Activated T-helper 2 cell treated with anti-CD3 and anti-CD28 coated beads, Interferon-gamma antibody, Interleukin-2, Interleukin-4, amounts not matched to agents 10 μg/mL and 5 μg/mL and 100 μg/mL, durations not matched to agents 14 hours and 24 hours and 36 hours (primary cell): ENCODE measurements around the gene NUDT19. TPM values are rescaled to one million over a fixed set of nuclear protein-coding genes. Genes with fewer than 3 reads are reported as not detected.

Experiments used
- DNase-seq: peaks from one replicate; pipeline ENCODE4 v3.0.0; 2021; ENCODE audit warnings: low spot score
- H3K27ac Mint-ChIP-seq: one replicate; pipeline ENCODE4 v1.8.0; 2021; ENCODE audit warnings: mixed read lengths
- H3K27me3 Mint-ChIP-seq: one replicate; pipeline ENCODE4 v1.8.0; 2021; ENCODE audit warnings: low read depth, mixed read lengths
- H3K36me3 Mint-ChIP-seq: one replicate; pipeline ENCODE4 v1.8.0; 2021; ENCODE audit warnings: low read depth, mixed read lengths
- H3K4me1 Mint-ChIP-seq: one replicate; pipeline ENCODE4 v1.8.0; 2021; ENCODE audit warnings: low read depth, mixed read lengths
- H3K4me3 Mint-ChIP-seq: one replicate; pipeline ENCODE4 v1.8.0; 2021; ENCODE audit warnings: low read depth, mild to moderate bottlenecking, moderate library complexity, mixed read lengths
- H3K9me3 Mint-ChIP-seq: one replicate; pipeline ENCODE4 v1.8.0; 2021; ENCODE audit warnings: mixed read lengths
- intact Hi-C: fragments of 100-400 bp; cut with micrococcal nuclease; formaldehyde crosslinking; loops from one replicate; pipeline ENCODE4 v1.15.1; 2023
- total RNA-seq: library from RNA; stranded (reverse); gene quantifications from 2 replicates; pipeline ENCODE4 v1.2.3, GENCODE V29; 2022

NUDT19 gene
- total RNA-seq, 1 donor from 2014 or later: 25.6 TPM

DNA sequence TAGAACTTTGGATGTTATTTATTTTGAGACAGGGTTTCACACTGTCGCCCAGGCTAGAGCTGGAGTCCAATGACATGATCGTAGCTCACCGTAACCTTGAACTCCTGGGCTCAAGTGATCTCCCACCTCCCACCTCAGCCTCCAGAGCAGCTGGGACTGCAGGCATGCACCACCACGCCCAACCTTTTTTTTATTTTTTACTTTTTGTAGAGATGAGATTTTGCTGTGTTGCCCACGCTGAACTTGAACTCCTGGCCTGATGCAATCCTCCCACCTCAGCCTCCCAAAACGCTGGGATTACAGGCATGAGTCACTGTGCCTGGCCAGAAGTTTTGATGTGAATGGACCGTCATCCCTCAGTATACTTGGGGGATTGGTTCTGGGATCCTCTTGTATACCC lies 30.3 kb upstream of the NUDT19 start:
- Mint-ChIP-seq H3K27ac (no peak overlapping the region), H3K36me3 (peaks cover 15% of the 10 kb centered on the region), H3K9me3 (no peaks in the 10 kb centered on the region), H3K4me1 (peaks cover 1% of the 10 kb centered on the region), H3K27me3 (no peaks in the 10 kb centered on the region), H3K4me3 (no peak overlapping the region)
- DNase-seq: no peak
- intact Hi-C loops: no loop called here

DNA sequence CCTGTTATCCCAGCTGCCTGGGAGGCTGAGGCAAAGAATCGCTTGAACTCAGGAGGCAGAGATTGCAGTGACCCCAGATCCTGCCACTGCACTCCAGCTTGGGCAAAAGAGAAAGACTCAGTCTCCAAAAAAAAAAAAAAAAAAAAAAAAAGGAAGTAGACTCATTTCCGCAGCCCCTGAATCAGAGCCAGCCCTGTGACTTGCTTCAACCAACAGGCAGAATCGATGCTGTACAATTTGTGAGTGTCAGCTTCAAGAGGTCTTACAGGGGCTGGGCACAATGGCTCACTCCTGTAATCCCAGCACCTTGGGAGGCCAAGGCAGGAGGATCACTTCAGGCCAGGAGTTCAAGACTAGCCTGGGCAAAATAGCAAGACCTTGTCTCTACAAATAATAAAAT lies 29.4 kb upstream of the NUDT19 start:
- no peaks in the 10 kb centered on the region for H3K9me3 Mint-ChIP-seq
- intact Hi-C loops: no loop called here
- H3K4me1 Mint-ChIP-seq: peaks cover 1% of the 10 kb centered on the region
- H3K4me3 Mint-ChIP-seq: no peak overlapping the region
- no peak for DNase-seq
- no peaks in the 10 kb centered on the region for H3K27me3 Mint-ChIP-seq
- H3K27ac Mint-ChIP-seq: no peak overlapping the region
- H3K36me3 Mint-ChIP-seq: peaks cover 13% of the 10 kb centered on the region

DNA sequence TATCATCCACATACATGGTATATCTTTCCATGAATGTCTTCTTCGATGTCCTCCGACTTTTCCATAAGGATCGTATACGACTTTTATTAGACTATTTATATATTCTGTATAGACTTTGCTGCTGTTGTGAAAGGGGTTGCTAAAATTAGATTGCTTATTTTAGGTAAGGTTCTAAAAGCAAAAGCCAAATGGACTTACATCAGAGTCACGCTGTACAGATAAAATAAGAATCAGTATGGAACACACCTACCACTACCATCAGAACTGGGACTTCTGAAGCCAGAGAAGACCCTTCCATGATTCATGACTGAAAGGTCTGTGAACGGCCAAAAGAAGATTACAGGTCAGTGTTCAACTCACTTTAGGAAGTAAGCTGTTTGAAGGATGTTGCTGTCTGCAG lies 25.5 kb upstream of the NUDT19 start:
- H3K36me3 Mint-ChIP-seq: peaks cover 6% of the 10 kb centered on the region
- H3K27ac Mint-ChIP-seq: no peak overlapping the region
- intact Hi-C loops: no loop called here
- no peaks in the 10 kb centered on the region for H3K9me3 Mint-ChIP-seq
- H3K4me3 Mint-ChIP-seq: no peak overlapping the region
- no peak for DNase-seq
- H3K4me1 Mint-ChIP-seq: peaks cover 10% of the 10 kb centered on the region
- H3K27me3 Mint-ChIP-seq: no peaks in the 10 kb centered on the region

DNA sequence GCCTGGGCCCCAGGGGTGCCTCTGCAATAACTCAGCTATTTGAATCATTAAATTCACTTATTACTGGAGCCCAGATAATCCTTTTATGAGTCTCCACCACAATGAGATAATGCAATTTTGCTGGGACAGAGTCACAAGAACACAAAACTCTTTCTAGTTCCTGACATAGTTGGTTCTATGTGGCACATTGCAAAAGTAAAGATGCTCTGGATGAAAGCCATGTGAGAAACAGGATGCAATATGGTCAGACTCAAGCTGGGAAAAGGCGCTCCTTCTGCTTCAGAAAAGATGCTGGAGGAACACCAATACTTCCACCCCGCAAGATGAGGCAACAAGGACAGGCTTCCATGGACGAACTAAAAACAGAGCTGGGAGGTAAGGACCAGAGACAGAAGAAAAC lies 22.3 kb upstream of the NUDT19 start:
- DNase-seq: no peak
- intact Hi-C loops: no loop called here
- no peaks in the 10 kb centered on the region for H3K9me3 Mint-ChIP-seq
- no peak overlapping the region for H3K27ac Mint-ChIP-seq
- peaks cover 28% of the 10 kb centered on the region for H3K4me1 Mint-ChIP-seq
- H3K4me3 Mint-ChIP-seq: no peak overlapping the region
- no peaks in the 10 kb centered on the region for H3K27me3 Mint-ChIP-seq
- H3K36me3 Mint-ChIP-seq: peaks cover 10% of the 10 kb centered on the region

DNA sequence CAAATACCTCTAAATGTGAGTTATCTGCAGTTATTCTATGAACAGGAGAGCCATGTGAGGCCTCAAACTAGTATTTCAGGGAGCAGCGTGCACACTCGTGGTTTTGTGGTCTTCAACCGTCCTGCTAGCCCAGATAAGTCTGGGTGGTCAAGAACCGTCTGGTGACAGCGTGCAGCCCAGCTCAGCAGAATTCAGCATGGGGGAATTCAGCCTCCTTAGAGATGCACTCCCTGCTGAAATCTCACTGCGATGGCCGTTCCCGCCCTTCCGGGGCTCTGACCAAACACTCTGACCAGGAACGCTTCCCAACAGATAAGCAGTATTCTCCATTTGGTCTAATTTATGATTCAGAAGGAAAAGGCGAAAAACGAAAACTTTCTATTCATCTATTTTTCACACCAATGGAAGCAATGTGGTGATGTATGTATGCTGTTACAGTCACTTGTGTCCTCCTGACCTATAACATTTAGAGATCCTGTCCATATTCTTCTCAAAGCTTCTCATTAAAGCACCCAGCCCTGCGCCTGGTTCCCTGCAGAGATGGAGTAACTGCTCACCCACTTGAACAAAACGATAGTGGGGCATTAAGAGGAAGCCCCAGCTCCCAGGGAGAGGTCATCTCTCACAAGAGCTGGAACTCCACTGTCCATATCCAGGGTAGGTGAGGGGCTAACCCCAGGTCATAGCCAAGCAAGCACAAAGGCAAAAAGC lies 19.6 kb upstream of the NUDT19 start:
- Mint-ChIP-seq H3K27ac (no peak overlapping the region), H3K4me3 (peak overlapping the region; percentile 13), H3K36me3 (peaks cover 4% of the 10 kb centered on the region), H3K9me3 (no peaks in the 10 kb centered on the region), H3K4me1 (peaks cover 28% of the 10 kb centered on the region), H3K27me3 (peaks cover 4% of the 10 kb centered on the region)
- intact Hi-C loops: loop anchor here (10.0 kb wide), 1 partner anchor 1503 kb away; the partner anchor contains the start of gene LSM14A
- DNase-seq: no peak

DNA sequence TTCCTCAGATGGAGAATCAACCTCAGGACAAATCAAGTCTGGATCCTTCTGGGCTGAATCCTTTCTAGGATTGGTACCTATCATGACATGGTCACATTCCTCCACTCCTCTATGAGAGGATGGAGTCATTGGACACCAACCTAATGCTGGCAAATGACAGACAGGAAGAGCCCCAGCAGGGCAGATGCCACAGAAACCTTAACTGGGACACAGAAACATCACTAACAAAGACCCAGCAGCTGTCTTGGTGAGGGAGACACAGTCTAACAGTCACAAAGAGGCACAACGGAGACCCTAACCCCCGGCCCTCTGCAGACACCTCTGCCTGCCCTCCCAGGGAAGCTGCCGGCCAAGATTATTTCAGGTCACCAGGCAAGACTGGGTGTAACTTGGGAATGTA lies 18.8 kb upstream of the NUDT19 start:
- H3K4me3 Mint-ChIP-seq: peak overlapping the region; percentile 43
- no peak for DNase-seq
- intact Hi-C loops: loop anchor here (10.0 kb wide), 1 partner anchor 1502 kb away; the partner anchor contains the start of gene LSM14A
- peaks cover 12% of the 10 kb centered on the region for H3K27me3 Mint-ChIP-seq
- peaks cover 33% of the 10 kb centered on the region for H3K4me1 Mint-ChIP-seq
- peaks cover 4% of the 10 kb centered on the region for H3K36me3 Mint-ChIP-seq
- no peak overlapping the region for H3K27ac Mint-ChIP-seq
- H3K9me3 Mint-ChIP-seq: no peaks in the 10 kb centered on the region

DNA sequence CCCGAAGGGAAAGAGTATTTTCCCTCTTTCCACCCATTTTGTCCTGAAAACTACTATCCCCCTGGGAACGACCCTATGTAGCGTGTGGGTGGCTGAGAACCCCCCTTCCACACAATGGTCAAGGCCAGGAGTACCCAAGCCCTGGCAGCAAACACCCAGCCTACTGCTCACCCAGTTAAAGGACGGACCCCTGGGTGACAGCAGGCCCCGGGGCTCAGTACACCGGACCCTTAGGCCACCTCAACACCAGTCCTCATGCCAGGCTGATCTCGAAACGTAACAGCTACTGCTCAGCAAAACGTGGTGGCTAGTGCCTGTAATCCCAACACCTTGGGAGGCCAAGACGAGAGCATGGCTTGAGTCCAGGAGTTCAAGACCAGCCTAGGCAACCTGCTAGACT lies 18.0 kb upstream of the NUDT19 start:
- Mint-ChIP-seq H3K36me3 (peaks cover 4% of the 10 kb centered on the region), H3K4me1 (peaks cover 33% of the 10 kb centered on the region), H3K9me3 (no peaks in the 10 kb centered on the region), H3K4me3 (peak overlapping the region; percentile 95), H3K27me3 (peaks cover 15% of the 10 kb centered on the region), H3K27ac (no peak overlapping the region)
- intact Hi-C loops: loop anchor here (10.0 kb wide), 1 partner anchor 1501 kb away; the partner anchor contains the start of gene LSM14A
- no peak for DNase-seq

DNA sequence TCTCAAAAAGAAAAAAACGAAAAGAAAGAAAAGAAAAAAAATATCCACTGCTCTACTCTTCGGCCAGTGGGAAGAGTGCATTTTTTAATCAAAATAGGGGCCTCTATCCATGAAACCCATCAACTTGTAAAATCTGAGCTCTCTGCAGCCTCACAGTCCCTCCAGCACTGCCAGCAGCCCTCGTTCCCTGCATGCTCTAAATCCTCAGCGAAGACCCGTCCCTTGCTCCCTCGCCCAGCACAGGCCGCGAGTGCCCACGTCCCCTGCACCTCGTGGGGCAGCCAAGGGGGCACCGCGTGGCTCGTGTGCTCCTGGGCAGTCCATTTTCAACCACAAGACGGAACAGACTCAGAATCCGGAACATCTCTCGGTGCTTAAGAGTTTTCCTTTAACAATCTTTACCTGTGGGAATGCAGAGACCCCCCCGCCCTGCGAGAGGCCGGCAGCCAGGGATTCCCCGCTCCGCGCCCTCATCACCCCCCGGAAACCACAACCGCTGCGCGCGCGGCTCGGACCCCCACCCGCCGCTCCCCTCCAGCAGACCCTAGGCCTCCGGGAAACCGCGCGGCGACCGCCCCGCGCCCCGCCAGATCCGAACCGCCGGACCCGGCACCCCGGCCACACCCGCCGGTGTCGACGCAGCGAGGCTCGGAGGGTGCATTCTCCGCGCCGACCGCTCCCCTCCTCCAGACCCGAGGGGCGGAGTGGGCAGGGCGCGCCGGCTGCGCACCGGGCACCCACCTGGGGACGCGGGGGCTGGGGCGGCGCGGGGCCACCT lies 17.3 kb upstream of the NUDT19 start:
- H3K27me3 Mint-ChIP-seq: peaks cover 15% of the 10 kb centered on the region
- DNase-seq: no peak

DNA sequence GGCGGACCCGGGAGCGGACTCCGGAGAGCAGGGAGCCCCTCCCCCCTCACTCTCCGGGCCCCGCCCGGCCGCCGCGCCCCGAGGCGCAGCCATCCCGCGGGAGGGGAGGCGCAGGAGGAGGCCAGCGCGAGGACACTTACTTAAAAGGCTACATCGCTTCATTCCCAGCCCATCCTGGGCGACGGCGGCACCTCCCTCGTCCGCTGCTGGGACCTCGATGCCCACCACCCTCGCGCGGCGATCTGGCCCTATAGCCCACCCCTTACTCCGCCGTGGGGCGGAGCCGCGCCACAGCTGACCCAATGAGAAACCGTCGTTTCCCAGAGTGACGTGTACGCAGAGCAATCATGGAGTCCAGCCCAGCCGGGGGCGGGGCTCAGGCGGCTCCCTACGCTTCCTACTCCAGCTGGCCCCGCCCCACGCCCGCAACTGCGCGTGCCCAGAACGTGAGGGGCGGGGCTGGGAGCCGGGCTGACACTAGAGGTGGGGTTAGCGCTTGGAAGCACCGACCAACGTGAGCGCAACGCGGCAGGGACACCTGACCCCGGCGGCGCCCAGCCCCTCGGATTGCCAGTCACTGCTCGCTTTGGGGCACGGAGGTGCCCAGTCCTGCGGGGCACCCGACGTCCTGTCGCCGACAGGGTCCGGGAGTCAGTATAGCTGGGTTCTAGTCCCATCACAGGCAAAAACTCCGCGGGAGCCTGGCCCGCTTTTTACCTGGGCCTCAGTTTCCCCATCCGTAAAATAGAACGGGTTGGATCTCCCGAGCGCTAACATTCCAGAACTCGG lies 16.5 kb upstream of the NUDT19 start, which contains the start of gene ANKRD27:
Gene ANKRD27 (minus strand): TSS at position 250 of the 789 bp plus-strand sequence. CDS start 16,165 bp downstream, outside the sequence.
- Mint-ChIP-seq H3K4me3 (peak within 1 kb of the TSS; percentile 95), H3K9me3 (no peaks in the 10 kb centered on the region), H3K27me3 (peaks cover 15% of the 10 kb centered on the region), H3K36me3 (peaks cover 4% of the 10 kb centered on the region), H3K27ac (peak within 1 kb of the TSS; percentile 84), H3K4me1 (peaks cover 26% of the 10 kb centered on the region)
- intact Hi-C loops: loop anchor here (1.0 to 10.0 kb wide), 4 partner anchors 16 to 1500 kb away; partner anchors contain the start of genes FAAP24, LSM14A, NUDT19 and PDCD5
- peak; percentile 96 for DNase-seq

More for the DNA sequence above, 17.3 kb upstream of the NUDT19 start:
- H3K9me3 Mint-ChIP-seq: no peaks in the 10 kb centered on the region
- peaks cover 4% of the 10 kb centered on the region for H3K36me3 Mint-ChIP-seq
- peak overlapping the region; percentile 95 for H3K4me3 Mint-ChIP-seq
- peaks cover 32% of the 10 kb centered on the region for H3K4me1 Mint-ChIP-seq
- intact Hi-C loops: loop anchor here (2.0 to 10.0 kb wide), 2 partner anchors 94 to 1500 kb away; partner anchors contain the start of genes LSM14A and PDCD5
- H3K27ac Mint-ChIP-seq: peak overlapping the region; percentile 84

DNA sequence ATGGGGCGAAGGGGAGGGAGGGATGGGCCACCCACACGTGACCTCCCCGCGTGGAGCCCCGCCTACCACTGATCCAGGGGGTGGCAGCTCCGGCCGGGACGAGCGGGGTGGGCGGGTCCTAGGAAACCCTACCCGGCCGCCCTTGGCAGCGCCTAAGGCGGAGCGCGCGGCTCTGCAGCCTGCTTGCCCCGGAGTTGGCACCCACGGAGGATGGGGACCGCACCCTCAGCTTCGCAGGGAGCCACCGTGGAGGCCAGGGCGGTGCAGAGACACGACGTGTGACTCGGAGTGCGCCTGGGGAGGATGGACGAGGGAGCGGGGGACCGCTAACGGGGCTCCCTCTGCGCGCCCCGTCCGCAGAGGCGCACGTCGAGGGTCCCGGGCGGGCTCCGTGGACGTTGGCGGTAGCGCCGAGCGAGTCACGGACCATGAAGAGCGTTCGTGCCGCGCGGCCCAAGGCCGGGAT lies 15.9 kb upstream of the NUDT19 start, which contains the start of gene RGS9BP:
Gene RGS9BP (plus strand): TSS at position 129 of the 466 bp plus-strand sequence. CDS start 416 bp downstream, outside the sequence.
- Mint-ChIP-seq H3K4me1 (peaks cover 25% of the 10 kb centered on the region), H3K27me3 (peaks cover 16% of the 10 kb centered on the region), H3K4me3 (peak within 1 kb of the TSS; percentile 82), H3K27ac (peak within 1 kb of the TSS; percentile 17), H3K9me3 (no peaks in the 10 kb centered on the region), H3K36me3 (peaks cover 4% of the 10 kb centered on the region)
- peak; percentile 54 for DNase-seq
- intact Hi-C loops: loop anchor here (1.0 to 10.0 kb wide), 4 partner anchors 16 to 1499 kb away; partner anchors contain the start of genes FAAP24, LSM14A, NUDT19 and PDCD5

DNA sequence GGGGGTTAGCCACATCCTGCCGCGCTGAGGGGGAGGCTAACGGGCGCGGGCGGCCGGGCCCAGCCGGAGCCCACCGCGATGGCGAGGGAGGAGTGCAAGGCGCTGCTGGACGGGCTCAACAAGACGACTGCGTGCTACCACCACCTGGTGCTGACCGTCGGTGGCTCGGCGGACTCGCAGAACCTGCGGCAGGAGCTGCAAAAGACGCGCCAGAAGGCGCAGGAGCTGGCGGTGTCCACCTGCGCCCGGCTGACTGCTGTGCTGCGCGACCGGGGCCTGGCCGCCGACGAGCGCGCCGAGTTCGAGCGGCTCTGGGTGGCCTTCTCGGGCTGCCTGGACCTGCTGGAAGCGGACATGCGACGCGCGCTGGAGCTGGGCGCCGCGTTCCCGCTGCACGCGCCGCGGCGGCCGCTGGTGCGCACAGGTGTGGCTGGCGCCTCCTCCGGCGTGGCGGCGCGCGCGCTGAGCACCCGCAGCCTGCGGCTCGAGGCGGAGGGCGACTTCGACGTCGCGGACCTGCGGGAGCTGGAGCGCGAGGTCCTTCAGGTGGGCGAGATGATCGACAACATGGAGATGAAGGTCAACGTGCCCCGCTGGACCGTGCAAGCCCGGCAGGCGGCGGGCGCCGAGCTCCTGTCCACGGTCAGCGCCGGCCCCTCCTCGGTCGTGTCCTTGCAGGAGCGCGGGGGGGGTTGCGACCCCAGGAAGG lies 15.3 kb upstream of the NUDT19 start:
- peak; percentile 19 for DNase-seq
- H3K4me3 Mint-ChIP-seq: peak overlapping the region; percentile 82
- H3K4me1 Mint-ChIP-seq: peaks cover 25% of the 10 kb centered on the region
- intact Hi-C loops: loop anchor here (10.0 kb wide), 1 partner anchor 1498 kb away; the partner anchor contains the start of gene LSM14A
- H3K36me3 Mint-ChIP-seq: peaks cover 4% of the 10 kb centered on the region
- no peak overlapping the region for H3K27ac Mint-ChIP-seq
- H3K9me3 Mint-ChIP-seq: no peaks in the 10 kb centered on the region
- peaks cover 21% of the 10 kb centered on the region for H3K27me3 Mint-ChIP-seq
